Heart left ventricle (tissue), 16 donors: ENCODE measurements around the gene SYNE2. TPM values are rescaled to one million over a fixed set of nuclear protein-coding genes. Genes with fewer than 3 reads are reported as not detected.
A peak's percentile ranks its signal among the peaks of the same experiment; 100 is the strongest.
"Not testable (repeated sequence)": the region's sequence is repeated elsewhere in the genome, so short reads cannot be mapped to it uniquely, and the experiment has no call there.

Experiments
- ATAC-seq, 4 donors: fragments of 200-7000 bp; cut with Tn5 transposase; one replicate each; pipeline ENCODE4 v1.9.1; 2020 to 2022; ENCODE audit warnings: moderate library complexity in 4 of 4, mild to moderate bottlenecking in 3 of 4, moderate number of reproducible peaks in 1 of 4
- DNase-seq, 5 donors: peaks; one replicate each; pipeline ENCODE4 v3.0.0-alpha.2; 2020
- H3K27ac ChIP-seq, 12 donors: fragments of 200-600 bp; sonication (generic) in 4 of 12; one replicate each; pipeline versions ENCODE4 v1.5.0 to v1.8.0; 2016 to 2022; ENCODE audit warnings: mild to moderate bottlenecking in 2 of 12
- H3K27me3 ChIP-seq, 9 donors: fragments of 200-600 bp; sonication (generic) in 2 of 9; one replicate each; pipeline versions ENCODE4 v1.5.1 to v1.8.0; 2016 to 2022; ENCODE audit warnings: mild to moderate bottlenecking in 3 of 9
- H3K36me3 ChIP-seq, 9 donors: fragments of 200-600 bp; sonication (generic) in 2 of 9; one replicate each; pipeline versions ENCODE4 v1.5.0 to v1.8.0; 2018 to 2022; ENCODE audit warnings: mild to moderate bottlenecking in 2 of 9
- H3K4me1 ChIP-seq, 12 donors: fragments of 200-600 bp; sonication (generic) in 4 of 12; one replicate each; pipeline versions ENCODE4 v1.5.0 to v1.8.0; 2016 to 2022; ENCODE audit warnings: mild to moderate bottlenecking in 3 of 12
- H3K4me3 ChIP-seq, 12 donors: fragments of 200-600 bp; sonication (generic) in 4 of 12; one replicate each; pipeline versions ENCODE4 v1.5.0 to v1.8.0; 2017 to 2022; ENCODE audit warnings: mild to moderate bottlenecking in 9 of 12, moderate library complexity in 4 of 12
- H3K9me3 ChIP-seq, 12 donors: fragments of 200-600 bp; sonication (generic) in 4 of 12; one replicate each; pipeline versions ENCODE4 v1.5.0 to v1.8.0; 2016 to 2022; ENCODE audit warnings: mild to moderate bottlenecking in 1 of 12
- CTCF ChIP-seq, 12 donors: fragments of 200-600 bp; sonication (generic) in 4 of 12; IDR thresholded peaks; one replicate each; pipeline versions ENCODE4 v1.5.0 to v1.8.0; 2018 to 2022; ENCODE audit warnings: antibody characterized with exemption in 12 of 12, mild to moderate bottlenecking in 5 of 12
- POLR2A ChIP-seq, 2 donors: fragments of 450-650 bp; IDR thresholded peaks; one replicate each; pipeline ENCODE4 v1.6.1; 2017; ENCODE audit warnings: antibody characterized with exemption in 2 of 2, mild to moderate bottlenecking in 2 of 2, moderate library complexity in 2 of 2
- WGBS, 4 donors: extraction: QIAGEN DNeasy Blood & Tissue Kit in 2 of 4; methylation state at CpG; one replicate each; pipeline versions ENCODE4 v1.1.5 to v1.1.7; 2013 to 2018; 5-methylcytosine and 5-hydroxymethylcytosine counted together
- intact Hi-C, 10 donors: fragments of 100-400 bp; cut with DNase I; formaldehyde crosslinking; loops; one replicate each; pipeline versions ENCODE4 v1.11.1 to v1.14.2; 2022
- polyA plus RNA-seq, 2 donors: library from polyadenylated mRNA; stranded (reverse); fragments of 200-250 nt; gene quantifications; one replicate each; pipeline ENCODE4 v1.2.3, GENCODE V29; 2013
- total RNA-seq, 9 donors: library from RNA; depleted of rRNA in 2 of 9; stranded (reverse); fragments of >200 nt in 2 of 9; fragmentation: NEBNext Ultra II Directional in 3 of 9; extraction: Animal tissue kit (Norgen Biotek cat#: 25700) in 3 of 9; gene quantifications; one replicate each; pipeline versions ENCODE4 v1.1.0 to v1.2.4, GENCODE V29; 2016 to 2023
- donor health status: ischemic (EF 13 %, LVEDD 7.1; RV severe dilation, severe dysfunction).
- donor health status: healthy with polysubstance abuse.
- donor health status: DM: no; HTN: yes; CAD: no.
- donor health status: DM: no; HTN: no; CAD: no.
- donor health status: ischemic (EF 25% LVEDD 6.9; RV normal size, moderate dysfunction).
- donor health status: ischemic (EF 25% LVEDD 5.7; RV mildly dilated, moderate dysfunction).
- donor health status: healthy.
- donor health status: DM: yes; HTN: yes; CAD: no.
- donor health status: ischemic (EF 35%, LVEDD 5.7; RV mildly dilated, moderate dysfunction).
- donor health status: nonischemic (EF 11% LVEDD 7.7; RV severe dilation, severe dysfunction).
- donor health status: DM: yes; HTN: yes; CAD: no.
- donor health status: PGD.
- donor health status: ischemic (EF 29% LVEDD 5.4; RV normal size, mild dysfunction).
- donor health status: nonischemic (EF 23%, LVEDD 6.1; RV moderate dilation, normal function).

SYNE2 gene
- total and polyA plus RNA-seq, 11 donors: 58.2 to 255 (median 111) TPM

- 36 to 53% (median 45%) methylated on average over 14 to 21 of the region's 21 CpGs for WGBS, 4 donors
- H3K9me3 ChIP-seq: no peaks in the 10 kb centered on the region
- no peak for TF ChIP-seq POLR2A (IDR thresholded peaks at IDR 0.05)
- peak overlapping the region in 11 of 12 donors; percentile 24 to 72 (median 56) for H3K27ac ChIP-seq
- H3K4me1 ChIP-seq: peaks cover 0 to 43% (median 22%) of the 10 kb centered on the region in 12 donors
- no peaks in the 10 kb centered on the region for H3K27me3 ChIP-seq
- intact Hi-C loops: no loop called here
- DNase-seq: peak; percentile 55 to 81 (median 62)
- H3K4me3 ChIP-seq: peak overlapping the region in 4 of 12 donors; percentile 11 to 17 (median 14)
- peak; percentile 75 to 84 (median 84) for ATAC-seq
- H3K36me3 ChIP-seq: peaks cover 0 to 67% (median 60%) of the 10 kb centered on the region in 9 donors
These were observed 356.8 kb downstream of the SYNE2 start for GRCh38 chr14:64209444-64210131.

- Histone ChIP-seq H3K27me3 (no peaks in the 10 kb centered on the region), H3K36me3 (peaks cover 0 to 73% (median 67%) of the 10 kb centered on the region in 9 donors), H3K4me3 (peak overlapping the region in 4 of 12 donors; percentile 11 to 17 (median 14)), H3K9me3 (no peaks in the 10 kb centered on the region), H3K4me1 (peaks cover 0 to 48% (median 22%) of the 10 kb centered on the region in 12 donors), H3K27ac (peak overlapping the region in 11 of 12 donors; percentile 24 to 72 (median 56))
- WGBS, 4 donors: 88 to 90% (median 89%) methylated on average over 12 of the region's 12 CpGs
- TF ChIP-seq POLR2A (IDR thresholded peaks at IDR 0.05): no peak
- no peak for TF ChIP-seq CTCF (IDR thresholded peaks at IDR 0.05)
- ATAC-seq (no peak), DNase-seq (no peak)
- intact Hi-C loops: no loop called here
These were observed 357.4 kb downstream of the SYNE2 start for GRCh38 chr14:64210216-64210615.

- WGBS, 4 donors: 90 to 94% (median 93%) methylated on average over 6 of the region's 6 CpGs
- intact Hi-C loops, ATAC-seq, H3K9me3 ChIP-seq, DNase-seq, H3K4me3 ChIP-seq, H3K27me3 ChIP-seq: not testable (repeated sequence)
- peaks cover 0 to 80% (median 74%) of the 10 kb centered on the region in 9 donors for H3K36me3 ChIP-seq
- peak overlapping the region in 3 of 12 donors; percentile 56 to 62 (median 58) for H3K27ac ChIP-seq
- peaks cover 0 to 53% (median 22%) of the 10 kb centered on the region in 12 donors for H3K4me1 ChIP-seq
These were observed 358.1 kb downstream of the SYNE2 start for GRCh38 chr14:64210912-64211311.

- Histone ChIP-seq H3K4me1 (peaks cover 0 to 70% (median 29%) of the 10 kb centered on the region in 12 donors), H3K27ac (peak overlapping the region in 5 of 12 donors; percentile 11 to 86 (median 67)), H3K9me3 (no peaks in the 10 kb centered on the region), H3K27me3 (no peaks in the 10 kb centered on the region), H3K36me3 (peaks cover 0 to 97% (median 90%) of the 10 kb centered on the region in 9 donors), H3K4me3 (no peak overlapping the region)
- intact Hi-C loops: no loop called here
- no peak for DNase-seq
- WGBS, 4 donors: 94 to 99% (median 96%) methylated on average over 8 of the region's 8 CpGs
- ATAC-seq: no peak
- TF ChIP-seq CTCF (IDR thresholded peaks at IDR 0.05) (no peak), POLR2A (IDR thresholded peaks at IDR 0.05) (no peak)
These were observed 359.9 kb downstream of the SYNE2 start for GRCh38 chr14:64212666-64213065.

- H3K4me1 ChIP-seq: peaks cover 0 to 74% (median 29%) of the 10 kb centered on the region in 12 donors
- WGBS, 4 donors: 81 to 92% (median 88%) methylated on average over 5 of the region's 5 CpGs
- ATAC-seq (no peak), DNase-seq (no peak)
- peaks cover 0 to 99% (median 93%) of the 10 kb centered on the region in 9 donors for H3K36me3 ChIP-seq
- no peaks in the 10 kb centered on the region for H3K9me3 ChIP-seq
- H3K27ac ChIP-seq: peak overlapping the region in 8 of 12 donors; percentile 11 to 89 (median 75)
- no peak for TF ChIP-seq CTCF (IDR thresholded peaks at IDR 0.05)
- H3K27me3 ChIP-seq: no peaks in the 10 kb centered on the region
- H3K4me3 ChIP-seq: no peak overlapping the region
- intact Hi-C loops: no loop called here
These were observed 360.3 kb downstream of the SYNE2 start for GRCh38 chr14:64213086-64213485.
